ENCODE measurements around the gene TMIE.

DNA sequence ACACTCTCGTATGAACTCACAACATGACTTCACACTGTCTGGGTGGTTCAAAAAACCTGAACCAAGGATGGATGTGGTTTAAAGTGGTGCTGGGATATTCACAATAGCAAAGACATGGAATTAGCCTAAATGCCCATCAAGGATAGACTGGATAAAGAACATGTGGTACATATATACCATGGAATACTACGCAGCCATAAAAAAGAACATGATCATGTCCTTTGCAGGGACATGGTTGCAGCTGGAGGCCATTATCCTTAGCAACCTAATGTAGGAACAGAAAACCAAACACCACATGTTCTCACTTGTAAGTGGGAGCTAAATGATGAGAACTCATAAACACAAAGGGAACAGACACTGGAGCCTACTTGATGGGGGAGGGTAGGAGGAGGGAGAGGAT lies 19.8 kb downstream of the TMIE start:
- TF ChIP-seq, protein P1, sequence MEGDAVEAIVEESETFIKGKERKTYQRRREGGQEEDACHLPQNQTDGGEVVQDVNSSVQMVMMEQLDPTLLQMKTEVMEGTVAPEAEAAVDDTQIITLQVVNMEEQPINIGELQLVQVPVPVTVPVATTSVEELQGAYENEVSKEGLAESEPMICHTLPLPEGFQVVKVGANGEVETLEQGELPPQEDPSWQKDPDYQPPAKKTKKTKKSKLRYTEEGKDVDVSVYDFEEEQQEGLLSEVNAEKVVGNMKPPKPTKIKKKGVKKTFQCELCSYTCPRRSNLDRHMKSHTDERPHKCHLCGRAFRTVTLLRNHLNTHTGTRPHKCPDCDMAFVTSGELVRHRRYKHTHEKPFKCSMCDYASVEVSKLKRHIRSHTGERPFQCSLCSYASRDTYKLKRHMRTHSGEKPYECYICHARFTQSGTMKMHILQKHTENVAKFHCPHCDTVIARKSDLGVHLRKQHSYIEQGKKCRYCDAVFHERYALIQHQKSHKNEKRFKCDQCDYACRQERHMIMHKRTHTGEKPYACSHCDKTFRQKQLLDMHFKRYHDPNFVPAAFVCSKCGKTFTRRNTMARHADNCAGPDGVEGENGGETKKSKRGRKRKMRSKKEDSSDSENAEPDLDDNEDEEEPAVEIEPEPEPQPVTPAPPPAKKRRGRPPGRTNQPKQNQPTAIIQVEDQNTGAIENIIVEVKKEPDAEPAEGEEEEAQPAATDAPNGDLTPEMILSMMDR (IDR thresholded peaks at IDR 0.05): no peak
- TF ChIP-seq POLR2A (IDR thresholded peaks at IDR 0.05): no peak
- TF ChIP-seq POLR2AphosphoS5 (IDR thresholded peaks at IDR 0.05): no peak
